SK-N-MC (cell line): ENCODE measurements around the gene STK39.

ENCODE experiments used
- EZH2 ChIP-seq: fragments of 200-600 bp; sonication (generic); IDR thresholded peaks from one replicate; pipeline ENCODE4 v1.6.1; 2017; ENCODE audit warnings: antibody characterized with exemption
- POLR2AphosphoS5 ChIP-seq: IDR thresholded peaks from 2 replicates; pipeline ENCODE4 v1.6.1; 2012; ENCODE audit warnings: mild to moderate bottlenecking, low read depth, low read length, borderline replicate concordance

GRCh38 chr2:168157926-168158325 is 89.5 kb downstream of the STK39 start:
- TF ChIP-seq EZH2 = no peak
- no peak for TF ChIP-seq POLR2AphosphoS5
